ENCODE measurements around the gene PDE8A. TPM values are rescaled to one million over a fixed set of nuclear protein-coding genes. Genes with fewer than 3 reads are reported as not detected.

The PDE8A gene
- total and polyA plus RNA-seq, 2 of the 4 experiments (the other 2 are of a cell fraction) = 32.4 to 35.9 TPM

GRCh38 chr15:84940399-84940798 is 41.3 kb upstream of the PDE8A start:
- Histone ChIP-seq H2AK9ac (replicated peaks; ENCODE audit: low read depth, low read length, poor library complexity) (no peak overlapping the region), H2BK5ac (ENCODE audit: low read depth, low read length, poor library complexity, severe bottlenecking) (no peak overlapping the region), H3K27me3 (ENCODE audit: control insufficient read depth, insufficient read depth, low read length) (no peaks in the 10 kb centered on the region; the same call in 1 of the 2 replicates), H2AK5ac (ENCODE audit: low read depth, low read length) (no peak overlapping the region), H3K14ac (replicated peaks; ENCODE audit: low read depth, low read length) (no peak overlapping the region), H3K18ac (ENCODE audit: low read depth, low read length) (no peak overlapping the region), H3K56ac (ENCODE audit: extremely low read depth, insufficient read depth, low read length) (no peak overlapping the region), H4K8ac (ENCODE audit: low read depth in 2 of 2, low read length in 2 of 2) (no peak overlapping the region), H3K4ac (ENCODE audit: low read depth, low read length) (no peak overlapping the region), H2AFZ (replicated peaks; ENCODE audit: low read length, poor library complexity) (no peak overlapping the region), H3K9me1 (ENCODE audit: insufficient read depth, low read length) (no peaks in the 10 kb centered on the region), H2BK15ac (ENCODE audit: low read depth, low read length) (no peak overlapping the region), H4K91ac (ENCODE audit: insufficient read depth, low read depth, low read length) (no peak overlapping the region), H3K4me3 (ENCODE audit: insufficient read depth, low read depth, low read length) (no peak overlapping the region), H3K4me1 (ENCODE audit: control insufficient read depth, insufficient read depth, low read length) (no peaks in the 10 kb centered on the region), H3K23ac (ENCODE audit: low read depth, low read length) (no peak overlapping the region), H4K20me1 (ENCODE audit: insufficient read depth, low read length) (no peaks in the 10 kb centered on the region), H3K27ac (ENCODE audit: insufficient read depth, low read length) (no peak overlapping the region), H3K79me1 (ENCODE audit: low read depth in 1 of 2, low read length in 2 of 2) (no peaks in the 10 kb centered on the region), H2BK20ac (ENCODE audit: low read depth, low read length) (no peak overlapping the region), H3K4me2 (ENCODE audit: low read depth, low read length) (no peak overlapping the region), H3K36me3 (ENCODE audit: control insufficient read depth, insufficient read depth, low read length) (no peaks in the 10 kb centered on the region), H2BK120ac (ENCODE audit: low read depth, low read length) (no peak overlapping the region), H3K9ac (ENCODE audit: low read depth, low read length) (no peak overlapping the region), H3K9me3 (ENCODE audit: control insufficient read depth, insufficient read depth, low read length) (no peaks in the 10 kb centered on the region), H4K5ac (ENCODE audit: low read depth, low read length) (no peak overlapping the region)
- dilution Hi-C loops (cut with HindIII; ENCODE audit: low sequenced_read_pairs, unreplicated experiment) (no loop called here), intact Hi-C loops (cut with micrococcal nuclease) (no loop called here), in situ Hi-C loops (cut with MboI; ENCODE audit: low sequenced_read_pairs) (no loop called here)
- ChIA-PET POLR2A (ENCODE audit: unreplicated experiment) (interaction anchor here (0.7 kb wide), 1 partner anchor 28 kb away, joined by 9 read pairs; no protein-coding TSS in a partner anchor), CTCF (interaction anchor here (1.8 kb wide), 1 partner anchor 12 kb away, joined by 5 read pairs; no protein-coding TSS in a partner anchor)
- TF ChIP-seq, protein P1, sequence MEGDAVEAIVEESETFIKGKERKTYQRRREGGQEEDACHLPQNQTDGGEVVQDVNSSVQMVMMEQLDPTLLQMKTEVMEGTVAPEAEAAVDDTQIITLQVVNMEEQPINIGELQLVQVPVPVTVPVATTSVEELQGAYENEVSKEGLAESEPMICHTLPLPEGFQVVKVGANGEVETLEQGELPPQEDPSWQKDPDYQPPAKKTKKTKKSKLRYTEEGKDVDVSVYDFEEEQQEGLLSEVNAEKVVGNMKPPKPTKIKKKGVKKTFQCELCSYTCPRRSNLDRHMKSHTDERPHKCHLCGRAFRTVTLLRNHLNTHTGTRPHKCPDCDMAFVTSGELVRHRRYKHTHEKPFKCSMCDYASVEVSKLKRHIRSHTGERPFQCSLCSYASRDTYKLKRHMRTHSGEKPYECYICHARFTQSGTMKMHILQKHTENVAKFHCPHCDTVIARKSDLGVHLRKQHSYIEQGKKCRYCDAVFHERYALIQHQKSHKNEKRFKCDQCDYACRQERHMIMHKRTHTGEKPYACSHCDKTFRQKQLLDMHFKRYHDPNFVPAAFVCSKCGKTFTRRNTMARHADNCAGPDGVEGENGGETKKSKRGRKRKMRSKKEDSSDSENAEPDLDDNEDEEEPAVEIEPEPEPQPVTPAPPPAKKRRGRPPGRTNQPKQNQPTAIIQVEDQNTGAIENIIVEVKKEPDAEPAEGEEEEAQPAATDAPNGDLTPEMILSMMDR (conservative IDR thresholded peaks at IDR 0.05; ENCODE audit: low read depth, low read length) = no peak
- ATAC-seq (ENCODE audit: low read depth) (no peak), DNase-seq (no peak)
- BruUV-seq (replicated peaks) = no TSS peak
- 71% methylated on average over 1 of the region's 3 CpGs; no CpG with 5 or more reads in 1 of the 2 experiments for WGBS, 2 experiments (ENCODE audit: extremely low coverage in 2 of 2, insufficient read length in 1 of 2)
